PC-9 (cell line): ENCODE data around the gene LMX1B.

ENCODE experiments used
- EZH2 ChIP-seq: fragments of 200-600 bp; sonication (generic); IDR thresholded peaks from 2 replicates; pipeline ENCODE4 v1.8.0; 2017; ENCODE audit warnings: antibody characterized with exemption, low read depth
- TF ChIP-seq, protein P1 (sequence below): fragments of 200-600 bp; sonication (generic); conservative IDR thresholded peaks from 2 replicates; pipeline ENCODE4 v1.6.1; 2017; ENCODE audit warnings: mixed run types, antibody characterized with exemption, mild to moderate bottlenecking, moderate library complexity

DNA sequence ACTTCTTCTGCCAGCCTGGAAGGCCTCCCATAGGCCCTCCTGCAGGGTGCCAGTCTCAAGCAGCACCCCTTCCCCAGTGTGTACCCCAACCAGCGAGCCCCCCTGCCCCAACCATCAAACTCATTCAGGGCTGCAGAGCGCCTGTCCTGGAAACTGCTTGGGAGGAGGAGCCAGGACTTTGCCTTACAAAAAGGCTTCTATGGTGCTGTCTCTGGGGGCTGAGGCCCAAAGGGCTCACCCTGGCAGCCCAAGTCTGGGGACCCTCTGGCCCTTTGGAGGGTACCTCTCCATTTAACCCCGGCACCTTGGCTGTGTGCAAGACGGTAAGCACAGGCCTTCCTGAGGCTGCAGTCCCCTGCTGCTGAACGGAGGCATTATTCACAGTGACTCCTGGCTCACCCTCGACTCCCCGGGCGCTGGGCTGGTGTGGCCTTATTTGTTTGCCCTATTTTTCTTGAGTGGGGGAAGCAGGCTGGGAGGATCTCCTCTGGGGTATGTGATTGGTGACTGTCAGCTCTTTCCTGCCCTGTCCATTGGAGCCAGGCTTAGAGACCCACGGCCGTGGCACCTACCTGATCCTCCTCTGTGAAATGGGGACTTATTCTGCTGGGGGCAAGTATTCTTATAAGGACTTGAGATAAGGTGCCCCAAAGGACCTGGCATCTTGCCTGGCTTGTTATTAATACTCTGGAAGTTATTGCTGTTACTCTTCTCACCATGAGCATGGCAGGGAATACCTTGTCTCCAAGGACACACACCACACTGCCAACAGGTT is 5.8 kb downstream of the LMX1B start:
- TF ChIP-seq, protein P1, sequence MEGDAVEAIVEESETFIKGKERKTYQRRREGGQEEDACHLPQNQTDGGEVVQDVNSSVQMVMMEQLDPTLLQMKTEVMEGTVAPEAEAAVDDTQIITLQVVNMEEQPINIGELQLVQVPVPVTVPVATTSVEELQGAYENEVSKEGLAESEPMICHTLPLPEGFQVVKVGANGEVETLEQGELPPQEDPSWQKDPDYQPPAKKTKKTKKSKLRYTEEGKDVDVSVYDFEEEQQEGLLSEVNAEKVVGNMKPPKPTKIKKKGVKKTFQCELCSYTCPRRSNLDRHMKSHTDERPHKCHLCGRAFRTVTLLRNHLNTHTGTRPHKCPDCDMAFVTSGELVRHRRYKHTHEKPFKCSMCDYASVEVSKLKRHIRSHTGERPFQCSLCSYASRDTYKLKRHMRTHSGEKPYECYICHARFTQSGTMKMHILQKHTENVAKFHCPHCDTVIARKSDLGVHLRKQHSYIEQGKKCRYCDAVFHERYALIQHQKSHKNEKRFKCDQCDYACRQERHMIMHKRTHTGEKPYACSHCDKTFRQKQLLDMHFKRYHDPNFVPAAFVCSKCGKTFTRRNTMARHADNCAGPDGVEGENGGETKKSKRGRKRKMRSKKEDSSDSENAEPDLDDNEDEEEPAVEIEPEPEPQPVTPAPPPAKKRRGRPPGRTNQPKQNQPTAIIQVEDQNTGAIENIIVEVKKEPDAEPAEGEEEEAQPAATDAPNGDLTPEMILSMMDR, result no peak
- TF ChIP-seq EZH2, result no peak
